ENCODE data around the gene EHMT1.

The EHMT1 gene

DNA sequence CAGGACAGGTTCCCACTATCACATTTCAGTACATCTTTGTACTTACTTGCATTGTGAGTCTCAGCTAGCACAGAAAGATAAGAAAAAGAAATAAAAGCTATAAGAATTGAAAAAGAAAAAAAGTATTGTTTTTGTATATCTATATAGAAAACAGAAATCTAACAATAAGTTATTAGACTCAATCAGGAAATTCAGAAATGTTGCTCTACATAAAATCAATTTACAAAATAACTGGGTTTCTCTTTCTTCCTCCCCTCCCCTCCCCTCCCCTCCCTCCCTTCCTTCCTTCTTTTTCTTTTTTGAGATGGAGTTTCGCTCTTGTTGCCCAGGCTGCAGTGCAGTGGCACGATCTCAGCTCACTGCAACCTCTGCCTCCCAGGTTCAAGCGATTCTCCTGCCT, 251.6 kb downstream of the EHMT1 start:
- no peak for TF ChIP-seq ZFX (IDR thresholded peaks at IDR 0.05)
- TF ChIP-seq, protein P1, sequence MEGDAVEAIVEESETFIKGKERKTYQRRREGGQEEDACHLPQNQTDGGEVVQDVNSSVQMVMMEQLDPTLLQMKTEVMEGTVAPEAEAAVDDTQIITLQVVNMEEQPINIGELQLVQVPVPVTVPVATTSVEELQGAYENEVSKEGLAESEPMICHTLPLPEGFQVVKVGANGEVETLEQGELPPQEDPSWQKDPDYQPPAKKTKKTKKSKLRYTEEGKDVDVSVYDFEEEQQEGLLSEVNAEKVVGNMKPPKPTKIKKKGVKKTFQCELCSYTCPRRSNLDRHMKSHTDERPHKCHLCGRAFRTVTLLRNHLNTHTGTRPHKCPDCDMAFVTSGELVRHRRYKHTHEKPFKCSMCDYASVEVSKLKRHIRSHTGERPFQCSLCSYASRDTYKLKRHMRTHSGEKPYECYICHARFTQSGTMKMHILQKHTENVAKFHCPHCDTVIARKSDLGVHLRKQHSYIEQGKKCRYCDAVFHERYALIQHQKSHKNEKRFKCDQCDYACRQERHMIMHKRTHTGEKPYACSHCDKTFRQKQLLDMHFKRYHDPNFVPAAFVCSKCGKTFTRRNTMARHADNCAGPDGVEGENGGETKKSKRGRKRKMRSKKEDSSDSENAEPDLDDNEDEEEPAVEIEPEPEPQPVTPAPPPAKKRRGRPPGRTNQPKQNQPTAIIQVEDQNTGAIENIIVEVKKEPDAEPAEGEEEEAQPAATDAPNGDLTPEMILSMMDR (conservative IDR thresholded peaks at IDR 0.05): no peak

DNA sequence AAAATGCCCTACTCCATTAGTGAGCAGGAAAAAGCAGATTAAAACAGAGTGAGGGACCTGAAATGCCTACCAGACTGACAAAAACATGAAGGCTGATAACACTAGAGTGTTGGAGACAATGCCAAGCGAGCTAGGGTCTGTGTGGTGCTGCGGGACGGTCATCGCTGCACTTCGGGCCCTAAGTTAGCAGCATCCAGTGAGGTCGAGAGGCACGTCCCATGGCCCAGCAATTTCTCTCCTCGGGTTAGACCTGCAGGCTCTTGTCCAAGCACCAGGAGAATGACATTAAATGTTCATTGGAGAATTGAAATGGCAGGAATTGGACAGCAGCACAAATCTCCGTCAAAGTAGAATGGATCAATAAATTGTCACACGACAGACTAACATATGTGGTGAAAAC, 253.5 kb downstream of the EHMT1 start:
- no peak for TF ChIP-seq ZFX (IDR thresholded peaks at IDR 0.05)
- TF ChIP-seq, protein P1 (conservative IDR thresholded peaks at IDR 0.05): no peak
- H3K27ac ChIP-seq: no peak overlapping the region

More for the DNA sequence above, 251.6 kb downstream of the EHMT1 start:
- no peak overlapping the region for H3K27ac ChIP-seq

DNA sequence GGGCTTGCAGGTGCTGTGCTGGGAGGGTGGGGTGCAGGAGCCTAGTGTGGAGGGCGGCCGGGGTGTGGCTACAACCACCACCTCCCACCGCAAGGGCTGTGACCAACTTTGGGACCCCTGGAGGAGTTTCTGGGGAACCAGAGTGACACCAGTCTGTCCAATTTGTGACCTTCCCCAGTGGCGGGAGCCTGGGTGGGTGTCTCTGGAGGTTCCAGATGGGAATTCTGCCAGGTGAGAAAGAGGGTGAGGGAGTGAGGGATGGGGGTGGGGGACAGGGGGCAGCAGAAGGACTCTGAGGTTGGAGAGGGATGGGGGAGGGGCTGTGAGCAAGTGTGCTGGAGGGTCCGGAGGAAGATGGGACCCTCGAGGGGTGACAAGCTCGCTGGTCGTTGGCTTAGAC, 254.6 kb downstream of the EHMT1 start:
- H3K27ac ChIP-seq: no peak overlapping the region
- no peak for TF ChIP-seq ZFX (IDR thresholded peaks at IDR 0.05)
- TF ChIP-seq, protein P1 (conservative IDR thresholded peaks at IDR 0.05): no peak

DNA sequence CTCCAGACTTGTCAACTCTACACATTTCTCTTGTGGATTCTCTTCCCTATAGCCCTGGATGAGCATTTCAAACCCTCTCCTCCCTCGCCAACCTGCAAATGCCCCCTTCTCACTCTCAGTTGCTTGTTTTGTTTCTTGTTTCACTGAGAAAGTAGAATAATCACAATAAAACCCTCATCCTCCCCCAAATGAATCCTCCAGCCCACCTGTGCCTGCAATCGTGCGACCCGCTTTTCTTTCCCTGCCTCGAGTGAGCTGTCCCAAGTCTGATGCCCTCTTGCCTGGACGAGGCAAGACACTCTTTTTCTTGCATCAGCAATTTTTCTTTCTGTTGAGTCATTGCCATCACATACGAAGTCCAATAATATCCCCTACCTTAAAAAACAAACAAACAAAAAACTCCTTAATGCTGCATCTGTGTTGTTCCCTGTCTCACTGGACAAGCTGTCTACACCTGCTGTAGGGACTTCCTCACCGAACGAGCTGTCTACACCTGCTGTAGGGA, 255.1 kb downstream of the EHMT1 start:
- no peak overlapping the region for H3K27ac ChIP-seq
- TF ChIP-seq, protein P1 (conservative IDR thresholded peaks at IDR 0.05): no peak
- no peak for TF ChIP-seq ZFX (IDR thresholded peaks at IDR 0.05)

DNA sequence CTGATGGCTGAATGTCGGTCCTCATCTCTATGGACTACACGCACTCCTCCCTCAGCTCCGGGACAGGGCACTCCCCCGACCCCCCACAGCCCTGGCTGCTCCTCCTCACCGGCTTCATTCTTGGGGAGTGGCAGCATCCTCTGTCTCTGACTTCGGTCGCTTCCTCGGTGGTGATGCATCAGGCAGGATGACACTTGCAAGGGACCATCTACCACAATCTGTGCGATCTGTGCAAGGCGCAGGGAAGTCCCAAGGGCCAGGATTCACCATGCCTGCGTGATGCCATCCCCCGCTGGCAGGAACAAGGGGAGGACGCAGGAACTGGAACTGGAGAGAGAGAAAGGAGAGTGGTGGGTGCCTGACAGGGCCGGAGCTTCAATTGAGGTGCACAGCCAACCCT, 256.5 kb downstream of the EHMT1 start:
- H3K27ac ChIP-seq: no peak overlapping the region
- no peak for TF ChIP-seq ZFX (IDR thresholded peaks at IDR 0.05)
- TF ChIP-seq, protein P1 (conservative IDR thresholded peaks at IDR 0.05): no peak

DNA sequence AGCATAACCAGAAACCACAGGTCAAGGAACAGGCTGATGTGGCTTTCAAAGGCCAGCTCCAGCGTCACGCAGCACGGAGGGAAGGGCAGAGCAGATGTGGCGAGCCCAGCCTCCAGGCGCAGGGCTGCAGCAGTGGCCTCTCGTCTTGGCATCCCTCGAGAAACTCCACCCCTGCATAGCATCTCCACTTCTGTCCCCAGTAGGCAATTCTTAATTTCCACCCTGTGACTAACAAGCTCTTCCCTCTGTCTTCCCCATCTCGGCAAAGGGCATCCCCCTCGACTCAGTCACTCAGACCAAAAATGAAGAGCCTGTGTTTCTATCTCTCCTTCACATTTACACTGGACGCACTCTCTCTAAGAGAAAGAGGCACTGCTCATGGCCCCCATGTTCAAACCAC, 257.0 kb downstream of the EHMT1 start:
- TF ChIP-seq, protein P1 (conservative IDR thresholded peaks at IDR 0.05): no peak
- no peak for TF ChIP-seq ZFX (IDR thresholded peaks at IDR 0.05)
- H3K27ac ChIP-seq: no peak overlapping the region

DNA sequence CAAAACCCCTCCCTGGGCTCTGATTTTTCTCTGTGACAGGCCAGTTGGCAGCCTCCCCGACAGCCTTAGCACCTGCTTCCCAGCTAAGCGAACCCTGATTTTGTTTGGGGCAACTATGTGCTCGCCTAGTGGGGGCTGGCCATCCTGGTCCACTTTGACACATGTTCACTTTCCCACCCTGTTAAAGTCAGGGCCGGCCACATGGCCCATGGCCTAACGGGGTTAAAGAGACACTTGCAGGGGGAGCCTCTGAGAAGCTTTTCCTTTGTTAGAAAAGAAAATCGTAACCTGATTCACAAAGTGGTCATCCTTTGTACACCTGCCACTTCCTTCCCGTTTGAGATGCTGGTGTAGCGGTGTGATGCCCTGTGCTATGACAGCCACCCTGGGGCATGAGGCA, 257.5 kb downstream of the EHMT1 start:
- TF ChIP-seq, protein P1 (conservative IDR thresholded peaks at IDR 0.05): no peak
- no peak for TF ChIP-seq ZFX (IDR thresholded peaks at IDR 0.05)
- no peak overlapping the region for H3K27ac ChIP-seq

Data from C4-2B (cell line).